NCI-H1694 treated with DMSO at 0.1 percent for 48 hours (cell line): ENCODE measurements around the gene GPR78.

Experiments used
- DNase-seq: peaks from one replicate; lab custom pipeline; 2025; lab: John Stamatoyannopoulos, UW

The GPR78 gene

DNA sequence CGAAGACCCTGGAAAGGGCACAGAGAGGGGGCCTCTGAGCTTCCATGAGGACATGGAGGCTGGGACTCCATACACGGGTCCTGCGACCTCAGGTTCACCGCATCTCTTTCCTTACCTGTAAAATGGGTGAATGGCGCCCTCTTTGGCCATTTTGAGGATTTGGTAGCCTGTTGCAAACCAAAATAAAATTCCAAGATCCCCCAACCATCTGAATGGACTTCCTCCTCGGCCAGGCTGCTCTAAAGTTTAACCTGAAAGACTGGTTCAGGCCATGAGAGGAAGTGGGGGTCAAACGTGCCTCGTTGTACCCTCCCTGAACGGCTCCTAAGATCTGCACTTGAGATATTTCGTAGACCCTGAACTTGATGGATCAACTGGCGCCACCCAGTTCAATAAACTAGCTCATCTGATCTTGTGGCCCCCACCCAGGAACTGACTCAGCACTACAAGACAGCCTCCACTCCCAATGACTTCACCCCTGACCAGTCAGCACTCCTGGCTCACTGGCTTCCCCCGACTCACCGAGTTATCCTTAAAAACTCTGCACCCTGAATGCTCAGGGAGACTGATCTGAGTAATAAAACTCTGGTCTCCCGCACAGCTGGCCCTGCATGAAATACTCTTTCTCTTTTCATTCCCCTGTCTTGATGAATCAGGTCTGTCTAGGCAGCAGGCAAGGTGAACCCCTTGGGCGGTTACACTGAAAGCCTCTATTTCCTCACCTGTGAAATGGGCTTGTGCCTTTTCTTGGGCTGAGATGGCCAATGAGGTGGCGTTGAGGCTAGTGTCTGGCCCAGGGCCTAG is 32.9 kb upstream of the GPR78 start:
- peak; percentile 1 for DNase-seq

- no peak for DNase-seq
These were observed 32.1 kb upstream of the GPR78 start for GRCh38 chr4:8547912-8548730.

GRCh38 chr4:8548731-8549351 is 31.4 kb upstream of the GPR78 start:
- DNase-seq: no peak

DNA sequence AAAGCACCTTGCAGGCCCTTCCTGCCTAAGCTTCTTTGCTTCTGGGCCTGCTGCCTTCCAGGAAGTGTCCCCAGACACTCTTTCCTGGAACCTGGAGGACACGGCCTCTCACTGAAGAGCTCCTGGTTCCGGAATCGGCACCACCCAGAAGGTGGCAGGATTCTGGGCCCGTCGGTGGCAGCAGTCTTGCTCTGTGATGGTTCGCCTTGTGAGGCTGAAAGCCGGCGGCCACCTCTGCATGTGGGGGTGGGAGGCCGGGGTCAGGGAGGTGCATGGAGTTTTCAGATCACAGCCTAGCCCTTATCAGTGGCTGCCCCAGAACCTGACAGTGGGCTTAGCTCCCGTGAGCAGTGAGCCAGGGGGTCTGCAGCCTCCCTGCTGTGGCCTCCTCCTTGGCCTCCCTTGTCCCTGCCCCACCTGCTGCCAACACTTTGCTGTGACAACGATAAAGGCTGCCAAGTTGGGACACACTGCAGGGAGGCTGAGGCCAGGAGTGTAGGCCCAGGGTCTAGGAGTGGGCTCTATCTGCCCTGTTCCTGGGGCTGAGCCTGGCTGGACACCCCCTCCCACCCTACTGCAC is 30.8 kb upstream of the GPR78 start:
- DNase-seq: no peak

DNA sequence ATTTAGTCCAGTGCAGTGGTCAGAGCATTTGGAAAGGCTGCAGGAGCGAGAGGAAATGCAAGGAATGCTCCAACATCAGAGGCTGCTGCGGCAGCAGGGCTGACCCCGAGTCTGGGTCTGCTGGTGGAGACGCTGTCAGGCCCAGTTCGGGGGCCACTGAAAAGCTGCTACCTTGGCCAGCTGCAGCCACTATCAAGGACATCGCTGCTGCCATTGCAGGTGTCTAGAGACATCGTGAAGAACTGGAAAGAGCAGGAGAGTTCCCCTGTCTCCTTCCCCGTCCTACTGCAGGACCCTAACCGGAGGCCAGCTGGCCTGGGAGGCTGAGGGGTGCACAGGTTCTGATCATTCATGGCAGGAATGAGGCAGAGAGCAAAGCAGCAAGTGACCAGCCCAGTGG is 29.5 kb upstream of the GPR78 start:
- no peak for DNase-seq

DNA sequence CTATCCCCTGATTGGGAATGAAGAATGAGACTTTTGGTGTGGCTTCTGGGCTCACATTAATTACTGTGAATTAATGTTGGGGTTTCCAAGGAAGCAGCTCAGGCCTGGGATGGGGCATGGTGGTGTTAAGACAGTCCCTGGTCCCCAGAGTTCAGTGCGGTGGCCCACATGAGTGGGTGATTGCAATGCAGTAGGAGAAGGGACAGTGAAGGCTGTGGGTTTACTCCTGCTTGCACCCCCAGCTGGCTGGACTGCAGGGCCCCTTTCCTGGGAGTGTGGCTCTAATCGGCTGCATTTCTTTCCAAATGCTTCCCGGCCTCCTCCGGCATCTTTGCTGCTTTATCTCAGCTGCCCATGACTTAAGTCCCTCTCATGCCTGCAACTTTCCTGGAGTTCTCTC is 28.2 kb upstream of the GPR78 start:
- DNase-seq: no peak

DNA sequence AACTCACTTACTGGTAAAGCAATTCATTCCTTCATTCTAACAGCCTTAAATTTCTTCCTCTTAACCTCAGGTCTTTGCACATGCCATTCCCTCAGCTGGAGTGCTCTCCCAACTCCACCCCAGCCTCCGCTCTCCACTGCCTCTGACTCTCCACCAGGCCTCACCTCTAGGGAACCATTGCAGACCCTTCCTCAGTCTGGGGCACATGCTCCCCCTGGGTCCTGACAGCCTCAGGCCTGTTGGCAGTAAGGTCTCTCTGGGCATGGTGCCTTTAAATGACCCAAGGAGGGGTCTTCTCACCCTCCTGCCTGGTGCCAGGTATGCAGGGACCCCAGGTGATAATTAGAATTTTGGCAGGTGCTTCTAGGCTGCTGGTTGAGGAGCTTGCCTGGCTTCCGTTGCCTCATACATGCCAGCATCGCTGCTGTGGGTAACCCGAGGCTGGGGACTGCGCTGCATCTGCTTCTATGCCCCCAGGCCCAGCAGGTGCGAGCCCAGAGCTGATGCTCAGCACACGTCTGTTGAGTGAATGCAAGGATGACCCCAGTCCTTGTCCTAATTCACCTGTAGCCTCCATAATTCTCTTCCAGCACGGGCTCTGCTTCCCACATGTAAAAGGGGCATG is 27.5 kb upstream of the GPR78 start:
- DNase-seq: no peak

GRCh38 chr4:8553216-8553615 is 27.0 kb upstream of the GPR78 start:
- DNase-seq: no peak

DNA sequence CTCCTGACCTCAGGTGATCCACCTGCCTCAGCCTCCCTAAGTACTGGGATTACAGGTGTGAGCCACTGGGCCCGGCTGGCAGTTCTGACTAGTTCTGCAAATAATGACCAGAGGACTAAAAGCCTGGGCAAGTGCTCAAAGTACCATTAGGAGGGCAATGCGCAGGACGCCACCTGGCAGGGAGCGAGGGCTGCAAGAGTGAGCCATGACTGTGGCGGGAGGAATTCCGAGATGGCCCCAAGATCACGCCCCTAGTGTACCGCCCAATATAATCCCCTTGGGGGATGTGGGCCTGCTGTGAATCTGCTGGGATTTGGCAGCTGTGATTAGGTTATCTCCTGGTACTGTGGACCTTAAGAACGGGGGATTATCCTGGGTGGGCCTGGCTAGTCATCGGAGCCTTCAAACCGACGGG is 26.2 kb upstream of the GPR78 start:
- DNase-seq: no peak

GRCh38 chr4:8554555-8555100 is 25.6 kb upstream of the GPR78 start:
- DNase-seq: no peak

GRCh38 chr4:8555716-8556115 is 24.5 kb upstream of the GPR78 start:
- DNase-seq: no peak

GRCh38 chr4:8556341-8557150 is 23.6 kb upstream of the GPR78 start:
- DNase-seq: no peak

GRCh38 chr4:8557151-8558076 is 22.8 kb upstream of the GPR78 start:
- DNase-seq: no peak

GRCh38 chr4:8558080-8558960 is 21.9 kb upstream of the GPR78 start:
- DNase-seq: no peak

- no peak for DNase-seq
These were observed 21.2 kb upstream of the GPR78 start for GRCh38 chr4:8559011-8559410.

- no peak for DNase-seq
These were observed 20.5 kb upstream of the GPR78 start for GRCh38 chr4:8559524-8560264.

GRCh38 chr4:8560265-8561047 is 19.7 kb upstream of the GPR78 start:
- no peak for DNase-seq
